HCEC 1CT (cell line): Measurements from ENCODE around the gene WASF2.
"Not testable (repeated sequence)": the region's sequence is repeated elsewhere in the genome, so short reads cannot be mapped to it uniquely, and the experiment has no call there.

Source experiments
- DNase-seq: peaks from one replicate; pipeline ENCODE4 v3.0.0-alpha.2; 2017

The WASF2 gene

GRCh38 chr1:27416387-27417111, 73.4 kb downstream of the WASF2 start:
- peak; percentile 73 for DNase-seq

DNA sequence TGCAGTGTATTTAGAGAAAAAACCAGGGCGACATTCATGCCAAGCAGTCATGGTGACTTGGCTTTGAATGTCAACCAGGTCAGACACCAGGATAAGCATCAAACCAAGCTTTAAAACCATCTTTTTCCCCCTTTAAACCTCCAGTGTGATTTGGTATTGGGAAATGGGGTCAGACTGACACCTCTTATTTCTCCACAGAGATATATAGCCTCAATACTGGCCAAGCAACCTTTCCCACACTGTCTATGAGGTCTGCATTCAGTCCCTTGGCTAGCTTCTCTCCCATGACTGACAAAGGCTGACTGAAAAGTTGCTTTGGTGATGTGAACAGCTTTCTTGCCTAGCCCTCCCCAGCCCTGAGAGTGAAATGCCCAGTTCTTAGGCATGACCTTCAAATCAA, 75.9 kb downstream of the WASF2 start:
- DNase-seq, result no peak

- DNase-seq, result no peak
Measured at GRCh38 chr1:27413004-27413403, 77.0 kb downstream of the WASF2 start.

- no peak for DNase-seq
Measured at GRCh38 chr1:27412502-27412901, 77.5 kb downstream of the WASF2 start.

- DNase-seq, result no peak
Measured at GRCh38 chr1:27410709-27411108, 79.3 kb downstream of the WASF2 start.

GRCh38 chr1:27409669-27410068, 80.3 kb downstream of the WASF2 start:
- no peak for DNase-seq

- DNase-seq, result peak; percentile 31
Measured at GRCh38 chr1:27408151-27408550, 81.8 kb downstream of the WASF2 start.

- not testable (repeated sequence) for DNase-seq
Measured at GRCh38 chr1:27406791-27407190, 83.2 kb downstream of the WASF2 start.

- DNase-seq, result no peak
Measured at GRCh38 chr1:27406362-27406680, 83.6 kb downstream of the WASF2 start.

DNA sequence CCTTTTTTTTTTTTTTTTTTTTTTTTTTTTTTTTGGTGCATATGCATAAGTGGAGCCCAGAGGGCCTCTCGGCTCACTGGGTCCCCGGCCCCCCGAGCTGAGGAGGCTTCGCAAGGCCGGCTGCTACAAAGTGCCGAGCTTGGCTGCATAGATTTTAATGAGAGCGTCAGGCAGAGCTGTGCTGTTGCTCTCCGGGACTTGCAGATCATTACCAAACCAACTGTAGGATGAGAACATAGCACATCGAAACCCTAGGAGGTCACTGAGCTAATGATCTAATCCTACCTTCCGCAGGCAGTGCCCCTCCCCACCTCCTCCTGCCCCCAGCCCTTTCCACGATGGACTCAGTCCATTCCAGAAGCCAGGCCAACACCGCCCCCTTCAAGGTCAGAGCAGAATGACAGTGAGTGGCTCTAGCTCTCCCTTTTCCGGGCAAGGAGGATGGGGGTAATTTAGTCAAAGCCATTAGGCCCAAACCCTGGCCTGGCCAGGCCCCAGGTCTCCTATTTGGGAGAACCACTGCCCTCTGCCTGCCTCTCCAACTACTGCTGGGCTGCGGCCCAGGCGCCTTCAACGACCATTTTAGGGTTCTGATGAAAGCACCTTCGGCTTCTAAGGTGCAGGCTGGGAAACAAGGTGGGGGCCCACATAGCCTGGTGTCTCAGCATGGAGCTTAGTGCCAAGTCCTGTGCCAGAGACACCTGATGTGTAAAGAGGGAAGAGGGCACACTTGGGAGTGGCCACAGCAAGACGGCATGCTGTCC, 84.2 kb downstream of the WASF2 start:
- not testable (repeated sequence) for DNase-seq

DNA sequence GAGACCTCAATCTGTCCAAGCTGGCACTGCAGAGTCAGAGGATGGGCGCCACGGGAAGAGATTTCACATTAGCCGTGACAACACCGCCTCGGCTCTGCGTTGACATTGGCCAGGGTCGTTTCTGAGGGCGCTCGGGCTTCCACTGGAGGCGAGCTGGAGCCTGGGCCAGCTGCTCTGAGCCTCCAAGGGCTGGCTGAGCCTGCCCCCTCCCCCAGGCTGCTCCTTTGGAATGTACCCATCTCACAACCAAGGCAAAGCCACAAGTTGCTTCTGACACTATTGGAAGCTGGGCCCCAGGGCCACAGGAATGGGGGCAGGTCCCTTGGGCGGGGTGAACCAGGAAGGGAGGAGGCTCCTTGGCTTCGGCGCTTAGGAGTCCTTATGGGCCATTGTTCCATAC, 84.9 kb downstream of the WASF2 start:
- DNase-seq, result no peak

GRCh38 chr1:27403931-27404330, 86.0 kb downstream of the WASF2 start:
- no peak for DNase-seq

- peak; percentile 51 for DNase-seq
Measured at GRCh38 chr1:27403065-27403726, 86.8 kb downstream of the WASF2 start.

- peak; percentile 31 for DNase-seq
Measured at GRCh38 chr1:27402349-27402754, 87.6 kb downstream of the WASF2 start.

DNA sequence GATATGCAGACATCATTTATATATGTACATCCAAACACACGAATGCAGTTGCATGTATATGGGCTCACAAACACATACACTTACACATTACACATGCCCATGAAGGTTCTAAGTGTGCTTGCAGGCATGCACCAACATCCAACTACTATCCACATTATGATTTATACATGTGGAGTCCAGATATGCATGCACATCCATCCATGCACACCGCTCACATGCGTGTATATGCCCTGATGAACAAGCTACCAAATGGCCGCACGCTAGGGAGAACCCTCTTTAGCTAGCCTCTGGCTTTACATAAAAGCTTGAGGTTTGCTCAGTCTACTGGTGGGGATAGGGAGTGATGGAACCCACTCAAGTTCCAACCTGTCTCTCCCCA, 89.0 kb downstream of the WASF2 start:
- DNase-seq, result no peak

GRCh38 chr1:27400082-27400962, 89.6 kb downstream of the WASF2 start:
- no peak for DNase-seq

DNA sequence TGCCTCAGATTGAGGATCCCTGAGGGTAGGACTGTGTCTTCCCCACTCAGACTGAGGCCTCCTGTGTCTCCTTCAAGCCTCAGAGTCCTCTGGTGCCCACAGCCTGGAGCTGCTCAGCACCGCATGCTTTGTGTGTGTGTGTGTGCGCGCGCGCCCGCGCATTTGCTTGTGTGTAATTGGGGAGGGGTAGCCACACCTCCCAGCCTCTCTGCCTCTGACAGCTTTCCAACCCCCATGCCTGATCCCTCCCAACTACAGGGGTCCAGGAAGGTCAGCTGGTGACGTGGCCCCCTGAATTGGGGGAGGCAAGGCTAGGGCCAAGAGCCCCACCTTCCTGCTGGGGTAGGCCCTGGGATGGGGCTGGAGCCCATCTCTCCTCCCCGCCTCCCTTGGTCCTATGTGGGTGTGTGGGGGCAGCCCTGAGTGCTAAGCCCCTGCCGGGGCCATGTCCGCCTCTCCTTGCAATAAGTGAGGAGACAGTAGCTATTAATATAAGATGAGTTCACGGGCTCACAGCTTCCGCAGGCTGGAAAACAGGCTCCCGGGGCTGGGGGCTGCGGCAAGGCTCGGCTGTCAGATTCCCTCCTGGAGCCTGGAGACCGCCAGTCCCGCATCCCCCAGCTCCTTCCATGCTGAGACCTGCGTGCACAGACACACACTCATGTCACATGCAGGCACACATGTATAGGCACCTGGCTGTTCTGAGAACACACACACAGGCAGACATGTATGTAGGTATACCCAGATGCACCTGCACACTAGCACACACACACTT, 90.5 kb downstream of the WASF2 start:
- DNase-seq, result no peak

- no peak for DNase-seq
Measured at GRCh38 chr1:27398405-27399149, 91.4 kb downstream of the WASF2 start.

- DNase-seq, result no peak
Measured at GRCh38 chr1:27397749-27398148, 92.2 kb downstream of the WASF2 start.

DNA sequence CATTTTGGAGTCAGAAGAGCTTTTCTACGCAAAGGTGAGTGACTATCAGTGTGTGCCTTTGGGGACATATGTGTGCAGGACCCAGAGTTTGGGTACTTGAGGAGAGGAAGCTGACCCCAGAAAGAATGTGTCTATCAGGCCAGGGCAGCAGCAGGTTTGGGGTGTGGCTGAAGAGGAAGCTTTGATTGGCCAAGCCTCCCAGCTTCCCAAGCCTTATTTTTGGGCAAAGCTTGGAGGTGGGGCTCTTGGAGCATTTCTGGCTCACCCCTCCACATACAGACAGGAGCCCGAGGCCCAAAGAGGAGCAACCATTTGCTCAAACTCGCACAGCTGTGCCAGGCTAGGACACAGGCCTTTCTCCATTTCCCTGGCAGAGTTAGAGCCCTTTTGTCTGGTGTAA, 92.9 kb downstream of the WASF2 start:
- DNase-seq, result no peak

DNA sequence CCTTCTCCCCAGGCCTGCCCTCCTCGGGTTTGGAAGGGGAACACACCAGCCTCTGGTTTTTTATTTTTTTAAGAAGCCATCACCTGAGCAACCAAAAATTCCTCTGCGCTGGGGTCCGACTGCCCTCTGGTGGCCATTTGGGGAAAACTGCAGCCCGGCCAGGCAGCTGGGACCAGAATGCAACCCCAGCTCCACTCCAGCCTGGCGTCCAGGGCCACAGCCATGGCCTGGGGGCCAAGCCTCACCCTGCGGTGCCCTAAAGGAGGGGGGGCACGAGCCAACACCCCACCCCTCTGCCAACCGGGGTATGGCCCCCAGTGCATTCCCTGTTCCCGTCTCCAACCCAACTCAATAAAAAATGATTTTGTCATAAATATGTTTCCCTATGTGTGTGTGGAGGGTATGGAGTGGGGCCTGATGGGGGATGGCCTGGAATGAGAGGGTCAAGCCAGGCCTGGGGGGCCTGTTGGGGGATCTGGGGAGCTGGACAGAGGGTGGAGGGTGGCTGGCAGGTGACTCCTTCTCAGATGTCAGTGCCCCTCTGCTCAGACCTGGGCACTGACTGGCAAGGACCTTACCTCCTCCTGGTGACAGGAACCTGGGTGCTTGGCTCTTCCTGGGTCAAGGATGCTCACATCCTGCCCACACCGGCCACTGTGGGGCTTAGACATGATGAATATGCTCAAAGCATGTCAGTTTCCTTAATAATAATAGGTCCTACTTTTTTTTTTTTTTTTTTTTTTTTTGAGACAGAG, 94.3 kb downstream of the WASF2 start:
- DNase-seq, result peak; percentile 67
